GM19463 (cell line): ENCODE measurements around the gene CAP2.
"Not testable (repeated sequence)": the region's sequence is repeated elsewhere in the genome, so short reads cannot be mapped to it uniquely, and the experiment has no call there.

Experiments used
- ATAC-seq: cut with Tn5 transposase; IDR thresholded peaks from one replicate; pipeline ENCODE4 v1.9.1; 2021; ENCODE audit warnings: mild to moderate bottlenecking, moderate library complexity; ENCODE audit not compliant: unreplicated experiment

CAP2 gene

GRCh38 chr6:17494919-17495318 is 101.5 kb downstream of the CAP2 start:
- no peak for ATAC-seq

GRCh38 chr6:17497535-17498095 is 104.2 kb downstream of the CAP2 start:
- no peak for ATAC-seq

- no peak for ATAC-seq
Observed at GRCh38 chr6:17501442-17501841, 108.0 kb downstream of the CAP2 start.

- no peak for ATAC-seq
Observed at GRCh38 chr6:17501982-17502704, 108.7 kb downstream of the CAP2 start.

- no peak for ATAC-seq
Observed at GRCh38 chr6:17503051-17503450, 109.7 kb downstream of the CAP2 start.

GRCh38 chr6:17504005-17504404 is 110.6 kb downstream of the CAP2 start:
- ATAC-seq = no peak

- ATAC-seq = no peak
Observed at GRCh38 chr6:17505062-17505476, 111.7 kb downstream of the CAP2 start.

GRCh38 chr6:17505767-17506280 is 112.4 kb downstream of the CAP2 start:
- no peak for ATAC-seq

- no peak for ATAC-seq
Observed at GRCh38 chr6:17506531-17506930, 113.1 kb downstream of the CAP2 start.

GRCh38 chr6:17506962-17507361 is 113.6 kb downstream of the CAP2 start:
- ATAC-seq = no peak

- ATAC-seq = no peak
Observed at GRCh38 chr6:17511084-17511483, 117.7 kb downstream of the CAP2 start.

GRCh38 chr6:17511580-17511979 is 118.2 kb downstream of the CAP2 start:
- no peak for ATAC-seq

- no peak for ATAC-seq
Observed at GRCh38 chr6:17519120-17519519, 125.7 kb downstream of the CAP2 start.

- ATAC-seq = no peak
Observed at GRCh38 chr6:17525637-17526036, 132.2 kb downstream of the CAP2 start.

GRCh38 chr6:17527076-17527475 is 133.7 kb downstream of the CAP2 start:
- ATAC-seq = no peak

GRCh38 chr6:17530321-17530835 is 137.0 kb downstream of the CAP2 start:
- ATAC-seq = no peak

GRCh38 chr6:17536586-17536985 is 143.2 kb downstream of the CAP2 start:
- peak; percentile 71 for ATAC-seq

GRCh38 chr6:17542243-17542642 is 148.8 kb downstream of the CAP2 start:
- no peak for ATAC-seq

- not testable (repeated sequence) for ATAC-seq
Observed at GRCh38 chr6:17545681-17546080, 152.3 kb downstream of the CAP2 start.

GRCh38 chr6:17551383-17551958 is 158.1 kb downstream of the CAP2 start:
- ATAC-seq = no peak

GRCh38 chr6:17552861-17553260 is 159.5 kb downstream of the CAP2 start:
- ATAC-seq = no peak

GRCh38 chr6:17556014-17556413 is 162.6 kb downstream of the CAP2 start:
- ATAC-seq = no peak
